Stomach smooth muscle (tissue), 2 donors: ENCODE results near the gene PEX14.

Experiments
- H3K27ac ChIP-seq: one replicate; pipeline ENCODE4 v1.7.0; 2013; ENCODE audit warnings: mild to moderate bottlenecking, low read length, inconsistent platforms
- H3K27me3 ChIP-seq, 2 donors: one replicate each; pipeline ENCODE4 v1.7.0; 2013; ENCODE audit warnings: low read length in 2 of 2; ENCODE audit not compliant: insufficient read depth in 2 of 2, control insufficient read depth in 1 of 2
- H3K36me3 ChIP-seq, 2 donors: one replicate each; pipeline ENCODE4 v1.7.0; 2013; ENCODE audit warnings: low read length in 2 of 2; ENCODE audit not compliant: control insufficient read depth in 2 of 2, insufficient read depth in 2 of 2
- H3K4me1 ChIP-seq: one replicate; pipeline ENCODE4 v1.7.0; 2013; ENCODE audit warnings: low read length; ENCODE audit not compliant: control insufficient read depth, insufficient read depth
- H3K4me3 ChIP-seq, 2 donors: one replicate each; pipeline ENCODE4 v1.7.0; 2013; ENCODE audit warnings: low read length in 2 of 2
- H3K9ac ChIP-seq, 2 donors: one replicate each; pipeline ENCODE4 v1.7.0; 2013; ENCODE audit warnings: low read length in 2 of 2, mild to moderate bottlenecking in 1 of 2
- H3K9me3 ChIP-seq, 2 donors: one replicate each; pipeline ENCODE4 v1.7.0; 2013; ENCODE audit warnings: low read length in 2 of 2; ENCODE audit not compliant: control insufficient read depth in 2 of 2
- donor health status: healthy.
- donor health status: Pancreatic carcinoma.

Gene PEX14

GRCh38 chr1:10593750-10594149, 119.0 kb downstream of the PEX14 start:
- H3K9me3 ChIP-seq: no peaks in the 10 kb centered on the region
- H3K27ac ChIP-seq: no peak overlapping the region
- no peak overlapping the region for H3K4me3 ChIP-seq
- H3K4me1 ChIP-seq: peaks cover 22% of the 10 kb centered on the region
- no peaks in the 10 kb centered on the region for H3K36me3 ChIP-seq
- no peak overlapping the region for H3K9ac ChIP-seq
- no peaks in the 10 kb centered on the region for H3K27me3 ChIP-seq

GRCh38 chr1:10594595-10595223, 120.0 kb downstream of the PEX14 start:
- Histone ChIP-seq H3K9ac (no peak overlapping the region), H3K27ac (no peak overlapping the region), H3K27me3 (no peaks in the 10 kb centered on the region), H3K4me3 (no peak overlapping the region), H3K9me3 (no peaks in the 10 kb centered on the region), H3K4me1 (peaks cover 22% of the 10 kb centered on the region), H3K36me3 (peaks cover 6% of the 10 kb centered on the region in 2 donors)

- Histone ChIP-seq H3K9ac (no peak overlapping the region), H3K27me3 (no peaks in the 10 kb centered on the region), H3K27ac (no peak overlapping the region), H3K4me3 (no peak overlapping the region), H3K9me3 (no peaks in the 10 kb centered on the region), H3K4me1 (peaks cover 21% of the 10 kb centered on the region), H3K36me3 (peaks cover 6% of the 10 kb centered on the region in 2 donors)
Observed at GRCh38 chr1:10596780-10597179, 122.0 kb downstream of the PEX14 start.

- Histone ChIP-seq H3K4me1 (peaks cover 12% of the 10 kb centered on the region), H3K27me3 (no peaks in the 10 kb centered on the region), H3K9me3 (no peaks in the 10 kb centered on the region), H3K27ac (no peak overlapping the region), H3K9ac (no peak overlapping the region), H3K4me3 (no peak overlapping the region), H3K36me3 (peaks cover 6% of the 10 kb centered on the region in 2 donors)
Observed at GRCh38 chr1:10597492-10598388, 123.0 kb downstream of the PEX14 start.

GRCh38 chr1:10598389-10598702, 123.6 kb downstream of the PEX14 start:
- Histone ChIP-seq H3K4me1 (peaks cover 8% of the 10 kb centered on the region), H3K4me3 (no peak overlapping the region), H3K36me3 (peaks cover 6% of the 10 kb centered on the region in 2 donors), H3K27ac (no peak overlapping the region), H3K9me3 (no peaks in the 10 kb centered on the region), H3K27me3 (no peaks in the 10 kb centered on the region), H3K9ac (no peak overlapping the region)

- no peak overlapping the region for H3K27ac ChIP-seq
- H3K9ac ChIP-seq: no peak overlapping the region
- no peaks in the 10 kb centered on the region for H3K27me3 ChIP-seq
- peaks cover 6% of the 10 kb centered on the region in 2 donors for H3K36me3 ChIP-seq
- H3K4me3 ChIP-seq: no peak overlapping the region
- H3K9me3 ChIP-seq: no peaks in the 10 kb centered on the region
- H3K4me1 ChIP-seq: peaks cover 4% of the 10 kb centered on the region
Observed at GRCh38 chr1:10599194-10599861, 124.6 kb downstream of the PEX14 start.

- Histone ChIP-seq H3K27me3 (no peaks in the 10 kb centered on the region), H3K4me1 (no peaks in the 10 kb centered on the region), H3K27ac (no peak overlapping the region), H3K9ac (no peak overlapping the region), H3K4me3 (no peak overlapping the region), H3K36me3 (peaks cover 6 to 9% of the 10 kb centered on the region in 2 donors), H3K9me3 (no peaks in the 10 kb centered on the region)
Observed at GRCh38 chr1:10601342-10602070, 126.8 kb downstream of the PEX14 start.

GRCh38 chr1:10602936-10603335, 128.2 kb downstream of the PEX14 start:
- Histone ChIP-seq H3K27ac (no peak overlapping the region), H3K9ac (no peak overlapping the region)

GRCh38 chr1:10604966-10605365, 130.2 kb downstream of the PEX14 start:
- no peaks in the 10 kb centered on the region for H3K27me3 ChIP-seq
- H3K9ac ChIP-seq: no peak overlapping the region
- H3K27ac ChIP-seq: no peak overlapping the region
- no peaks in the 10 kb centered on the region for H3K4me1 ChIP-seq
- H3K36me3 ChIP-seq: peaks cover 0 to 3% of the 10 kb centered on the region in 2 donors
- no peak overlapping the region for H3K4me3 ChIP-seq
- H3K9me3 ChIP-seq: no peaks in the 10 kb centered on the region

More at GRCh38 chr1:10602936-10603335, 128.2 kb downstream of the PEX14 start:
- peaks cover 6 to 9% of the 10 kb centered on the region in 2 donors for H3K36me3 ChIP-seq
- no peak overlapping the region for H3K4me3 ChIP-seq
- H3K9me3 ChIP-seq: no peaks in the 10 kb centered on the region
- H3K4me1 ChIP-seq: no peaks in the 10 kb centered on the region
- H3K27me3 ChIP-seq: no peaks in the 10 kb centered on the region

GRCh38 chr1:10606064-10606463, 131.3 kb downstream of the PEX14 start:
- Histone ChIP-seq H3K36me3 (peaks cover 0 to 3% of the 10 kb centered on the region in 2 donors), H3K27me3 (no peaks in the 10 kb centered on the region), H3K9me3 (no peaks in the 10 kb centered on the region), H3K27ac (no peak overlapping the region), H3K4me1 (no peaks in the 10 kb centered on the region), H3K9ac (no peak overlapping the region), H3K4me3 (no peak overlapping the region)
